Measurements from ENCODE around the gene CDH24. TPM values are rescaled to one million over a fixed set of nuclear protein-coding genes. Genes with fewer than 3 reads are reported as not detected.

Gene CDH24
- polyA plus RNA-seq, 2 of the 4 experiments (the other 2 are of a cell fraction): 4.8 to 5.1 TPM

DNA sequence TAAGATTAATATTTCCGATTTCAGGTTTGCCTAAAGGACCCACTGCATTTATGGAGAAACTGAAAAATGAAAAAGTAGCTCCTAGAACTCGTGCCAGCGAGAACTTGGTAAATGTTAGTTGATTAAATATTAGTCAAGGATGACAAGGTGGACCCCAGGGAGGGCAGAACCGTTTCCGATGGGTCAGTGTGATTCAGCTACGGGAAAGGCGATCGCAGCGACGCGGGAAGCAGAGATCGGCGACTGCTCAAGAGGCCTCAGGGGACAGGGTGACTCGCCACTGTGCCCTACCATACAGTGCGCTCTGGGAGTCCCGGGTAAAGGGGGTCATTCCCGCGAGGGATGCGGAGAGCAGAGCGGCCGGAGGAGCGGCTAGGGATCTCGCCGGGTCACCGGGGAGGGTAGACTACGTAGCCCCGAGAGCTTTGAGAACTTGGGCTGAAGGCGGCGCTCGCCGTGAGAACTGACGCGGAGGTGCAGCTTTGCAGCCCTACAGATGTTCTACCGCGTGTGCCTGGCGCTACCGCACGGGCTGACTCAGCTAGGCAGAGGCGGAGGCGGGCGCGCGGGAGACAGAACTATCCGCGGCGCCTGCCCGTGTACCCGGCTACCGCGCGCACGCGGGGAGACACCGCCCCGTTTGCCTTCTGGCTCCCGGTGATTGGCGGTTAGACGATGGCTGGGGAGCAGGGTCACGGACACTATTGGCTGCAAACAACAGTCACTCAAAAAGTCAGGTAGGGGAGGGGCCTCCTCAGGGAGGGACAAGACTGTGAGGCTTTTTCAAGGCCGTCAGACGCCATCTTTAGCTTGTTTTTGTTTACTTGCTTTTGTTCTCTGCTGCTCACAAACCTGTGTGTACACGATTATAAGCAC lies 50.5 kb downstream of the CDH24 start:
- FAIRE-seq: peak; percentile 79

More for the DNA sequence above, 50.5 kb downstream of the CDH24 start:
- ChIA-PET POLR2A (interaction anchor here (0.7 to 2.7 kb wide), 16 partner anchors 12 to 356 kb away, joined by 3 to 27 read pairs (median 8); partner anchors contain the start of genes ACIN1, AJUBA, C14orf119 and CDH24), CTCF (interaction anchor here (0.6 to 4.1 kb wide), 27 partner anchors 8 to 450 kb away, joined by 3 to 73 read pairs (median 4); partner anchors contain the start of genes AJUBA and CDH24)
- TF ChIP-seq HEYL (CRISPR knock-in tag; IDR thresholded peaks at IDR 0.05) (no peak), PBX3 (IDR thresholded peaks at IDR 0.05) (peak; percentile 88; the same call in 1 of the 2 replicates), POLR2A (IDR thresholded peaks at IDR 0.05; ENCODE audit: low read length) (peak; percentile 81), FOXS1 (CRISPR knock-in tag; IDR thresholded peaks at IDR 0.05) (0 out of 2 replicates have a peak, but pooled peaks have one; percentile 20), NFE2L2 (conservative IDR thresholded peaks at IDR 0.05; ENCODE audit: low read length) (0 out of 2 replicates have a peak, but pooled peaks have one; percentile 0), KDM1A (IDR thresholded peaks at IDR 0.05; ENCODE audit: low read depth) (0 out of 2 replicates have a peak, but pooled peaks have one; percentile 46), BHLHE40 (IDR thresholded peaks at IDR 0.05; ENCODE audit: low read depth, low read length) (peak; percentile 44; the same call in 1 of the 2 replicates), CHD2 (IDR thresholded peaks at IDR 0.05; ENCODE audit: low read length, partially characterized antibody) (peak; percentile 36), BCL3 (IDR thresholded peaks at IDR 0.05) (peak; percentile 83; the same call in 2 of the 3 replicates), MYC (IDR thresholded peaks at IDR 0.05; ENCODE audit: borderline replicate concordance, low read length) (peak; percentile 84), EHF (CRISPR knock-in tag; IDR thresholded peaks at IDR 0.05) (no peak), NPAS2 (CRISPR knock-in tag; IDR thresholded peaks at IDR 0.05; ENCODE audit: borderline replicate concordance) (no peak), PHF8 (IDR thresholded peaks at IDR 0.05; ENCODE audit: borderline replicate concordance, low read depth) (peak; percentile 78; the same call in 1 of the 2 replicates), POLR2AphosphoS2 (conservative IDR thresholded peaks at IDR 0.05; ENCODE audit: low read length) (no peak), SMC3 (IDR thresholded peaks at IDR 0.05) (0 out of 3 replicates have a peak, but pooled peaks have one; percentile 20), JUN (IDR thresholded peaks at IDR 0.05) (peak; percentile 87 to 91), TFCP2L1 (CRISPR knock-in tag; IDR thresholded peaks at IDR 0.05) (0 out of 2 replicates have a peak, but pooled peaks have one; percentile 66), RARB (CRISPR knock-in tag; IDR thresholded peaks at IDR 0.05) (no peak), ZNF302 (CRISPR knock-in tag; IDR thresholded peaks at IDR 0.05) (no peak), ESRRA (IDR thresholded peaks at IDR 0.05; ENCODE audit: borderline replicate concordance, low read length) (no peak), E2F6 (IDR thresholded peaks at IDR 0.05; ENCODE audit: borderline replicate concordance, low read depth) (peak; percentile 88), FOSL2 (IDR thresholded peaks at IDR 0.05) (no peak), FOSL2 (CRISPR knock-in tag; IDR thresholded peaks at IDR 0.05) (peak; percentile 82), EHMT2 (IDR thresholded peaks at IDR 0.05; ENCODE audit: low read depth) (no peak), RAD21 (conservative IDR thresholded peaks at IDR 0.05 in 1 of 2, IDR thresholded peaks at IDR 0.05 in 1 of 2) (0 out of 5 replicates have a peak, but pooled peaks of 1 of the 2 experiments have one; percentile 11), MAFK (IDR thresholded peaks at IDR 0.05; ENCODE audit: partially characterized antibody) (peak; percentile 88), FOSB (CRISPR knock-in tag; IDR thresholded peaks at IDR 0.05) (no peak), MAX (IDR thresholded peaks at IDR 0.05) (peak; percentile 97)
- TF ChIP-seq, protein P1, sequence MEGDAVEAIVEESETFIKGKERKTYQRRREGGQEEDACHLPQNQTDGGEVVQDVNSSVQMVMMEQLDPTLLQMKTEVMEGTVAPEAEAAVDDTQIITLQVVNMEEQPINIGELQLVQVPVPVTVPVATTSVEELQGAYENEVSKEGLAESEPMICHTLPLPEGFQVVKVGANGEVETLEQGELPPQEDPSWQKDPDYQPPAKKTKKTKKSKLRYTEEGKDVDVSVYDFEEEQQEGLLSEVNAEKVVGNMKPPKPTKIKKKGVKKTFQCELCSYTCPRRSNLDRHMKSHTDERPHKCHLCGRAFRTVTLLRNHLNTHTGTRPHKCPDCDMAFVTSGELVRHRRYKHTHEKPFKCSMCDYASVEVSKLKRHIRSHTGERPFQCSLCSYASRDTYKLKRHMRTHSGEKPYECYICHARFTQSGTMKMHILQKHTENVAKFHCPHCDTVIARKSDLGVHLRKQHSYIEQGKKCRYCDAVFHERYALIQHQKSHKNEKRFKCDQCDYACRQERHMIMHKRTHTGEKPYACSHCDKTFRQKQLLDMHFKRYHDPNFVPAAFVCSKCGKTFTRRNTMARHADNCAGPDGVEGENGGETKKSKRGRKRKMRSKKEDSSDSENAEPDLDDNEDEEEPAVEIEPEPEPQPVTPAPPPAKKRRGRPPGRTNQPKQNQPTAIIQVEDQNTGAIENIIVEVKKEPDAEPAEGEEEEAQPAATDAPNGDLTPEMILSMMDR (IDR thresholded peaks at IDR 0.05): peak; percentile 35; the same call in 2 of the 3 replicates
- TF ChIP-seq, protein P2, sequence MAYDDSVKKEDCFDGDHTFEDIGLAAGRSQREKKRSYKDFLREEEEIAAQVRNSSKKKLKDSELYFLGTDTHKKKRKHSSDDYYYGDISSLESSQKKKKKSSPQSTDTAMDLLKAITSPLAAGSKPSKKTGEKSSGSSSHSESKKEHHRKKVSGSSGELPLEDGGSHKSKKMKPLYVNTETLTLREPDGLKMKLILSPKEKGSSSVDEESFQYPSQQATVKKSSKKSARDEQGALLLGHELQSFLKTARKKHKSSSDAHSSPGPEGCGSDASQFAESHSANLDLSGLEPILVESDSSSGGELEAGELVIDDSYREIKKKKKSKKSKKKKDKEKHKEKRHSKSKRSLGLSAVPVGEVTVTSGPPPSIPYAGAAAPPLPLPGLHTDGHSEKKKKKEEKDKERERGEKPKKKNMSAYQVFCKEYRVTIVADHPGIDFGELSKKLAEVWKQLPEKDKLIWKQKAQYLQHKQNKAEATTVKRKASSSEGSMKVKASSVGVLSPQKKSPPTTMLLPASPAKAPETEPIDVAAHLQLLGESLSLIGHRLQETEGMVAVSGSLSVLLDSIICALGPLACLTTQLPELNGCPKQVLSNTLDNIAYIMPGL (CRISPR knock-in tag; IDR thresholded peaks at IDR 0.05; ENCODE audit: borderline replicate concordance): no peak
- DNase-seq (ENCODE audit: low read depth in 1 of 2, low spot score in 1 of 2): peak; percentile 97 to 99
- H3K4me1 ChIP-seq: peaks cover 27% of the 10 kb centered on the region
- peak overlapping the region; percentile 93 for H3K27ac ChIP-seq
- ATAC-seq: peak; percentile 96 to 98
- peak overlapping the region; percentile 60 for H3K4me3 ChIP-seq
- no peaks in the 10 kb centered on the region for H3K9me3 ChIP-seq
- peak overlapping the region; percentile 81 for H3K4me2 ChIP-seq
- under 1% methylated on average over 36 of the region's 62 CpGs for WGBS (ENCODE audit: missing lambda C conversion rate)

Data from A549 (cell line).